GM18873 (cell line): Measurements from ENCODE around the gene RNF167.

ENCODE experiments used
- ATAC-seq: cut with Tn5 transposase; IDR thresholded peaks from one replicate; pipeline ENCODE4 v1.9.1; 2021; ENCODE audit warnings: mild to moderate bottlenecking, moderate library complexity, moderate number of reproducible peaks; ENCODE audit not compliant: unreplicated experiment, low FRiP score

Gene RNF167

GRCh38 chr17:4937553-4937952 lies 2.5 kb upstream of the RNF167 start:
- no peak for ATAC-seq

GRCh38 chr17:4938069-4938491 lies 2.0 kb upstream of the RNF167 start:
- ATAC-seq: no peak

- no peak for ATAC-seq
Measured at GRCh38 chr17:4938688-4939545, 1.2 kb upstream of the RNF167 start.

GRCh38 chr17:4939546-4939795 lies 597 bp upstream of the RNF167 start:
- peak; percentile 8 for ATAC-seq

DNA sequence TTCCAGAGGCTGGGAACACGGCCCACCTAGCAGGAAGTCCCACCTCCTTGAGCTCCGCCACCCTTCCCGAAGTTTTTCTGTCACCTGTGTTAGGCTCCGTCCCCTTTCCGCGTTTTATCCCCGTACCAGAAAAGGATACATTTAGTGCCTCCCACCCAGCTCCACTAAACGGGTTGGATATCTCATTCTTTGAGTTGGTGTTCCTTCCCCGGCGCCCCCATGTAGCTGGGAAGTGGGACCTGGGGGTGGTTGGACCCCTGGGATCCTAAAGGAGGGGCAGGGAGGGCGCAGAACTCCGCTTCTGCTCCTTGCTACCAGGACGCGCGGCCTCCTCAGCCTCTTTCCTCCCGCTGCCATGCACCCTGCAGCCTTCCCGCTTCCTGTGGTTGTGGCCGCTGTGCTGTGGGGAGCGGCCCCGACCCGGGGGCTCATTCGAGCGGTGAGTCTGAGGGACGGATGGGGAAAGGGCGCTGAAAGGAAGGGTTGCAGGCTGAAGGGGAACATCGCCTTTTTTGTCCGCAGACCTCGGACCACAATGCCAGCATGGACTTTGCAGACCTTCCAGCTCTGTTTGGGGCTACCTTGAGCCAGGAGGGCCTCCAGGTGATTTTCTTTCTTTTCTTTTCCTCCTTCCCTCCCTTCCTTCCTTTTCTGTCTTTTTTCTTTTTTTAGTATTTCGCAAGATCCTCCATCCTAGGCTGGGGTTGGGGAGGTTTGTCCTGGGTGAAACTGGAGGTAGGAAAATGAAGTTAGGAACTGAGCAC lies 669 bp downstream of the RNF167 start:
- ATAC-seq: no peak

DNA sequence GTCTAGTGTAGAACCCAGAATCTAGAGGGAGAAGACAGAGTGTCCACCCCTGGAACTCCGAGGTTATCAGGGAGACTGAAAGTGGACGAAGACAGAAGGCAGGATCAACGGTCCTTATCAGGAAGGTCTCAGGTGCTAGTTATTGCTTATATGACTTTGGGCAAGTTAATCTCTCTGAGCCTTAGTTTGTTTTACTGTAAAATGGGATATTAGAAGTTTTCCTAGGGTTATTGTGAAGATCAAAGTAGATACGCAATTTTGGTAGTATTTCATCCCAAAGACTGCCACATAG lies 1.2 kb downstream of the RNF167 start:
- ATAC-seq: no peak

- ATAC-seq: no peak
Measured at GRCh38 chr17:4942760-4943508, 2.9 kb downstream of the RNF167 start.

DNA sequence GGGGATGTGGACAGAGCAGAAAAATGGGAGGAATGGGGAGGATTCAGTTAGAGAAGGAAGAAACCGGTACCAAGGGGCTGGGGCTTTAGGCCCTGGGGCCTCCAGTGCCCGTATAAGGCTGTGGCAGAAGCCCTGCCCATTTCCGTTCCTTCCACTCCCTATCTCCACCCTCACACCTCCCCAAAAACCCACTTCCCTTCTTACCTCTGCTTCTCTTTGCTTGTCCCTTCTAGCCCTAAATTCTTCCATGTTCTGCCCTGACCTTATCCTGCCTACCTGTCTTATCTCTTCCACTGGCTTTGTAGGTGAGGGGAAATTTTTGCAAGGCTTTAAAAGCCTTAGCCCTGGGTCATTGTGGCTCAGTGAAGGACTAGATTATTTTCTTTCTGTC lies 4.1 kb downstream of the RNF167 start:
- no peak for ATAC-seq

DNA sequence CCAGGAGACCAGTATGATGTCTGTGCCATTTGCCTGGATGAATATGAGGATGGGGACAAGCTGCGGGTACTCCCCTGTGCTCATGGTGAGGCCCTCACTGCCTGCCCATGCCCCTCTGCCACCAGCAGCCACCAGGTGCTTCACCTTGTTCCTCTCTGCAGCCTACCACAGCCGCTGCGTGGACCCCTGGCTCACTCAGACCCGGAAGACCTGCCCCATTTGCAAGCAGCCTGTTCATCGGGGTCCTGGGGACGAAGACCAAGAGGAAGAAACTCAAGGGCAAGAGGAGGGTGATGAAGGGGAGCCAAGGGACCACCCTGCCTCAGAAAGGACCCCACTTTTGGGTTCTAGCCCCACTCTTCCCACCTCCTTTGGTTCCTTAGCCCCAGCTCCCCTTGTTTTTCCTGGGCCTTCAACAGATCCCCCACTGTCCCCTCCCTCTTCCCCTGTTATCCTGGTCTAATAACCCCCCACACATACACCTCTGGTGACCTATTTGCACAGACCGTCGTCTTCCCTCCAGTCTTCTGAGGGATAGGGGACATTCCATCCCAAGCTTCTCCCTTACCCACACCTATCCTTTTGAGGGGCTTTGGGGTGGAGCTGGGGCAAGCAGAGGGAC lies 4.6 kb downstream of the RNF167 start:
- no peak for ATAC-seq

GRCh38 chr17:4945176-4945943 lies 5.3 kb downstream of the RNF167 start:
- ATAC-seq: no peak

- ATAC-seq: no peak
Measured at GRCh38 chr17:4945944-4946280, 5.8 kb downstream of the RNF167 start.

DNA sequence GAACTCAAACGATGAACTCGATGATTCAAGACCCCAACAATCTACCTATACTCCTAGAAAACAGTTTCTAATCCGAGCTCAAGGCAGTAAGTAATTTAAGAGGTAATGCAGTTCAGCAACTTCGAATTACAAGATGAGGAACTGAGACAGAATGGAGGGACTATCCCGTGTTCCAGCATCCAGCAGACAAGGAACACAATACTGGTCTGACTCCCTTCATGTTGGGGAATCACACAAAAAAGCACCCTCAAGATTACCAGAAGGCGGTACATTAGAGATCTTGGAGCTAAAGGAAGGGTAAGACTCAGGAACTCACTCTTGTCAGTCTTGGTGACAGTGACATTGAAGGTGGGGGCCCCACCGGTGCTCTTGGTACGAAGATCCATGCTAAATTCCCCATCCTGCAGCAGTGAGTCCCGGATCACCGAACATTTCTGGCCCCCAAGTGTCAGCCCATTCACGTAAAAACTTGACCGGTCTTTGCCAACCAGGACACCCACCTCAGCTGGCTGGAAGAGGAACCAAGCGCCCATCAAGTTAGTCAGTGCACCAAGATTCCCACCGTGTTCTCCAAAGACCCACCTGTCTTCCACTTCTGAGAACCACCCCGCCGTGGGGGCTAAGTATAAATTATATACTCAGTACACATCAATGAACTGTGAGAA lies 6.4 kb downstream of the RNF167 start:
- ATAC-seq: no peak

DNA sequence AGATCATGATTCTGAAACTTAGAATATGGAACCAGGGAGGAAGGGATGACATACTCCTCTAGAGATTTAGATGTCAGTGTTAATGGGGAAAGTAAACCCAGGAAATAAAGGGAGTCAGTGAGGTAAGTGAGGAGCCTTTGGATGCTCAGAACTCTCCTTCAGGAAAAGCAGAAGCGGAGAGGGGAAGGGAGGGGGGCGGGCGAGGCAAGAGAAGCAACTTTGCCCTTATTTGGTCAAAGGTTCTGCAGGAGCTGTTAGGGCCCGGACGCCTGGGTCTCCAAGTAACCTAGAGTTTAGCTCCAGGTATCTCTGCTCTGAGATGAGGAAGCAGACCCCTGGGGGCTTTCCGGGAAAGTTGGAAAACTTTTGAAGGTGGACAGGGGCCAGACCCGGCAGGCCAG lies 6.9 kb downstream of the RNF167 start:
- no peak for ATAC-seq

GRCh38 chr17:4947411-4948165 lies 7.5 kb downstream of the RNF167 start:
- ATAC-seq: no peak

- ATAC-seq: peak; percentile 16
Measured at GRCh38 chr17:4948166-4948930, 8.3 kb downstream of the RNF167 start, which contains the start of gene PFN1. TSS of gene PFN1 (minus strand) at chr17:4948530. CDS start at chr17:4948394, 136 bp downstream.

GRCh38 chr17:4948931-4949320 lies 8.9 kb downstream of the RNF167 start:
- ATAC-seq: peak; percentile 17

- ATAC-seq: peak; percentile 30
Measured at GRCh38 chr17:4949321-4950074, 9.4 kb downstream of the RNF167 start.
